GM12892 (cell line): ENCODE measurements around the gene KPNA6.

Experiments used
- POLR2A ChIP-seq: IDR thresholded peaks from 2 replicates; pipeline ENCODE4 v1.6.1; 2011; ENCODE audit warnings: low read depth, low read length, control low read depth
- POLR2AphosphoS5 ChIP-seq: IDR thresholded peaks from 2 replicates; pipeline ENCODE4 v1.6.1; 2011; ENCODE audit warnings: low read depth, low read length, control low read depth
- TAF1 ChIP-seq: IDR thresholded peaks from 2 replicates; pipeline ENCODE4 v1.6.1; 2011; ENCODE audit warnings: low read depth, mild to moderate bottlenecking, control low read depth, low read length, borderline replicate concordance

DNA sequence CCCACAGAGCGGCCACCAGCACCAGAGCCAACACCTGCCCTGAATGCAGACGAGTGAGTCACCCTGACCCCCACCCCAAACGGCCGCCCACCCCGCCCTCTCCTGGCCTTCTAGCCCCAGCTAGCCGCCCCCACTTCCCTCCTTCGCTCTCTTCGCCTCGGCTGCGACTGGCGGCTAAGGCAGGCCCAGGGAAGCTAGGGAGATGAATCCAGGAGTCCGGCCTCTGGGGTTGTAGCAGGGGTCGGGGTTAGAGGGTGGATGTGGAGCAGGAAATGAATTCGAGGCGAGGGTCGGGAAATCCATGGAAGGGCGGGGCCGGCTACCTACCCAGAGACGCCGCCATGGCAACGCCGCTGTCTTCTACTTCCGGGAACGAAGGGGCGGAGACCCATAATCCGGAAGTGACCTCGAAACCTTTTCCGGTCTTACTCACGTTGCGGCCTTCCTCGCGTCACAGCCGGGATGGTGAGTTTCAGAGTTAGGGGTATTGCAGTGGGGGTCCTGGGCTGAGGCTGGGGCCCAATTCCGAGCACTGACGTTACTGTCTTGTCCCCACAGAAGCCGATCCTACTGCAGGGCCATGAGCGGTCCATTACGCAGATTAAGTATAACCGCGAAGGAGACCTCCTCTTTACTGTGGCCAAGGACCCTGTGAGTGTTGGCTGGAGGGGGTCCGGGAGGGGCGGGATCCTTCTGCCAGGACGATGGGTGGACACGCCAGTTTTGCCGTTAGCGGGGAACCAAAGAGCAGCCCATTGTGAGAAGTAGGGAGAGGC, 114.3 kb downstream of the KPNA6 start, which contains the start of the genes EIF3I and TMEM234:
- TF ChIP-seq POLR2AphosphoS5 (peak; percentile 87), POLR2A (peak; percentile 89; the same call in 1 of the 2 replicates), TAF1 (peak; percentile 49; the same call in 1 of the 2 replicates)
